ENCODE measurements around the gene EGFLAM.
A peak's percentile ranks its signal among the peaks of the same experiment; 100 is the strongest.

GRCh38 chr5:38208782-38209378 lies 49.5 kb upstream of the EGFLAM start:
- TF ChIP-seq, protein P1, sequence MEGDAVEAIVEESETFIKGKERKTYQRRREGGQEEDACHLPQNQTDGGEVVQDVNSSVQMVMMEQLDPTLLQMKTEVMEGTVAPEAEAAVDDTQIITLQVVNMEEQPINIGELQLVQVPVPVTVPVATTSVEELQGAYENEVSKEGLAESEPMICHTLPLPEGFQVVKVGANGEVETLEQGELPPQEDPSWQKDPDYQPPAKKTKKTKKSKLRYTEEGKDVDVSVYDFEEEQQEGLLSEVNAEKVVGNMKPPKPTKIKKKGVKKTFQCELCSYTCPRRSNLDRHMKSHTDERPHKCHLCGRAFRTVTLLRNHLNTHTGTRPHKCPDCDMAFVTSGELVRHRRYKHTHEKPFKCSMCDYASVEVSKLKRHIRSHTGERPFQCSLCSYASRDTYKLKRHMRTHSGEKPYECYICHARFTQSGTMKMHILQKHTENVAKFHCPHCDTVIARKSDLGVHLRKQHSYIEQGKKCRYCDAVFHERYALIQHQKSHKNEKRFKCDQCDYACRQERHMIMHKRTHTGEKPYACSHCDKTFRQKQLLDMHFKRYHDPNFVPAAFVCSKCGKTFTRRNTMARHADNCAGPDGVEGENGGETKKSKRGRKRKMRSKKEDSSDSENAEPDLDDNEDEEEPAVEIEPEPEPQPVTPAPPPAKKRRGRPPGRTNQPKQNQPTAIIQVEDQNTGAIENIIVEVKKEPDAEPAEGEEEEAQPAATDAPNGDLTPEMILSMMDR (IDR thresholded peaks at IDR 0.05; ENCODE audit: insufficient read depth, low read length, poor library complexity, severe bottlenecking): peak; percentile 14
- TF ChIP-seq EZH2phosphoT487 (conservative IDR thresholded peaks at IDR 0.05; ENCODE audit: low read length): no peak
